Right forelimb (tissue), 1 donor: ENCODE results near the gene HSPBP1.

Experiments
- DNase-seq: peaks from one replicate; pipeline ENCODE4 v3.0.0-alpha.2; 2018

The HSPBP1 gene

DNA sequence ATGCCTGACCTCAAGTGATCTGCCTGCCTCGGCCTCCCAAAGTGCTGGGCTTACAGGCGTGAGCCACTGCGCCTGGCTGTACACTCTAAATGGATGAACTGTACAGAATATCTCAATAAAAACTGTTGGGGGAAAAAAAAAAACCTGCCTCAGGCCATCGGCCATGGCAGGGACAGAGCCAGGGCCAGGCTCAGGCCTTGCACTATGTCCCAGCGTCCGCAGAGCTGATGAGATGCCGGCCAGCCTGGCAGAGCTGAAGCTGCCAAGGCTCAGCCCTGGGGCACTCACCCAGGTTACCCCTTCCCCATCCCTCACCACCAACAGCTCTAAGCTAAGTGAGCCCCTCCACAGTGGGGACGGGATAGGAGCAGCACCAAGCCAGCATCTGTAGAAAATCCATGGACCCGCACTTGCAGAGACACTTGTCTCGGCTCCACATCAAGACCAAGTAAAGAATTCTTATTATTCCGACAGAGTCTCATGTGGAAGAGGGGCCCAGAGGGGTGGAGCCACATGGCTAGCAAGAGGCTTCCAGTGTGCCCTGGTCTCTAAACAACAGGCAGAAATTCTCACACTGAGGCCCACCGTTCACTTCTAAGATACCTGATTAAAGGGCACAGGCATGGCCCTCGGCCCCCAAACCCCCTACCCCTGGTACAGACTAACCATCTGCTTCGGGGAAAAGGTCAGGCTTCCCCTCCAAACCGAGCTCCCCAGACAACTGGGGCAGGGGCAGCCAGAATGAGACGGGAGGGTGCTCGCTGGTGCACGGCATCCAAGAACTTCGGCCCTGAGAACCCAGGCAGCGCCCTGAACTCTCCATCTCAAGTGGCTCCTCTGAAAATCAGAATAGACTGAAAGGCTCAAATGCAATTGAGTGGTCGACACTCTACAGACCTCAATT is 26.9 kb downstream of the HSPBP1 start:
- DNase-seq: no peak

DNA sequence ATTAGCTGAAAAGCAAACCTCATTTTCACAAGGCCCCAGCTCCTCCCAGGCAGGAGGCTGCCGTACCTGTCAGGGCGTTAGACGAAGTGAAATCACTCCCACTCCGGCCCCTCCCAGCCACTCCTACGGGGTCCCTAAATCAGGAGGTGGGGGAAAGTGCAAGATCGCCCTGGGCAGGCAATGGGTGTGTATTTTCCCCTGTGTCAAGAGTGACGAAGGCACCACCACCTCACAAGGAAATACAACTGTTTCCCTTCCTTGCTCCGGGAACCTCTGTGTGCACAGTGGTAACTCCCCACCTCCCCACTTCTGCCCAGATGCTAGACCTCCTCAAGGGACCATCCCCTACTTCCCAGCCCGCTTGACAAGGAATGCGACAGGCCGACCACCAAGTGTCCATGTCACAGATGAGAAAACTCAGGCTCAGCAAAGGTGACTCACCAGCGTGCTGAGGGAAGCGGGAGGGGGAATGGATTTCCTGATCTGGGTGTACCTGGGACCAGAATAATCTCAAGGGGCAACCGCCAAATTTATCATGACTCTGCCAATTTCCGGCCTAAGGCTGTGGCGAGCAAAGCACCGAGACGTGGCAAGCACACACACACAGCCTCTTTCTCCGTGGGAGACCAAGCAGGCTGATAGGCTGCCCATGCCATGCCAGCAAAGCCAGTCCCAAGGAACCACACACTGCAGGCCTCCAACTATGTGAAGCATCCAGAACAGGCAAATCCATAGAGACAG is 28.4 kb downstream of the HSPBP1 start:
- DNase-seq: no peak

DNA sequence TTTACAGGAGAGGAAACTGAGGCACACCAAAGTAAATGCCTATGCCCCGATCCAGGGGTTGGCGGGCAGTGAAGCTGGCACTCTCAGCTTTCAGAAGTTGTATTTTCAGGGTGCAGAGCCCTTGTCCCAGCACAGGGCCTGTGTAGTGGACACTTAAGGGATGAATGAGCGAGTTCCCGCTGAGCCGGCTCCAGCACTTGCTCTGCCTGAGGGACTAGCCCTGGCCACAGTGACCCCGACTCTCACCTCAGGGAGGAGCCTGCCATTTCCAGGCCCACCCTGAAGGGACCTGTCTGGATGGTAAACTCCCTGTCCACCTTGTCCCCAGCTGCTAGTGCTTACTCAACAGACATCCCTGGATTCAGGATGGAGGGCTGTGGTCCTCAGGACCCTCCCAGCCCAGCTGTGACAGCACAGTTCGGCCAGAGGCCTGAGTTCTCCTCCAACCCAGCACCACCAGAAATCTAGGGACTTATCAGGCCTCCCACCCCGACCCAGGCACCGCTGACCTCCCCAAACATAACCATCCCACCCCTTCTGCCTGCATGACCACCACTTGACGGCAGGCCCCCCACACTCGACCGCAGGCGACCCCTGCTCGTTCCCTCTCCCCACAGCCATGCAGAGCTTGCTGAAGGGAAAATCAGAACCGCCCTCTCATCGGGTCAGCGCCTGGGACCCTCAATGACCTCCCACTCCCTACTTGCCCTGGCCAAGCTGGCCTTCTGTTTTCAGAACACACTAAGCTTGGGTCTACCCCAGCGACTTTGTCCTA is 29.5 kb downstream of the HSPBP1 start:
- no peak for DNase-seq

GRCh38 chr19:55249841-55250240 is 30.1 kb downstream of the HSPBP1 start:
- no peak for DNase-seq

GRCh38 chr19:55248704-55249103 is 31.2 kb downstream of the HSPBP1 start:
- no peak for DNase-seq

- no peak for DNase-seq
These were observed 31.7 kb downstream of the HSPBP1 start for GRCh38 chr19:55248166-55248675.

GRCh38 chr19:55247621-55248099 is 32.2 kb downstream of the HSPBP1 start:
- peak; percentile 63 for DNase-seq

DNA sequence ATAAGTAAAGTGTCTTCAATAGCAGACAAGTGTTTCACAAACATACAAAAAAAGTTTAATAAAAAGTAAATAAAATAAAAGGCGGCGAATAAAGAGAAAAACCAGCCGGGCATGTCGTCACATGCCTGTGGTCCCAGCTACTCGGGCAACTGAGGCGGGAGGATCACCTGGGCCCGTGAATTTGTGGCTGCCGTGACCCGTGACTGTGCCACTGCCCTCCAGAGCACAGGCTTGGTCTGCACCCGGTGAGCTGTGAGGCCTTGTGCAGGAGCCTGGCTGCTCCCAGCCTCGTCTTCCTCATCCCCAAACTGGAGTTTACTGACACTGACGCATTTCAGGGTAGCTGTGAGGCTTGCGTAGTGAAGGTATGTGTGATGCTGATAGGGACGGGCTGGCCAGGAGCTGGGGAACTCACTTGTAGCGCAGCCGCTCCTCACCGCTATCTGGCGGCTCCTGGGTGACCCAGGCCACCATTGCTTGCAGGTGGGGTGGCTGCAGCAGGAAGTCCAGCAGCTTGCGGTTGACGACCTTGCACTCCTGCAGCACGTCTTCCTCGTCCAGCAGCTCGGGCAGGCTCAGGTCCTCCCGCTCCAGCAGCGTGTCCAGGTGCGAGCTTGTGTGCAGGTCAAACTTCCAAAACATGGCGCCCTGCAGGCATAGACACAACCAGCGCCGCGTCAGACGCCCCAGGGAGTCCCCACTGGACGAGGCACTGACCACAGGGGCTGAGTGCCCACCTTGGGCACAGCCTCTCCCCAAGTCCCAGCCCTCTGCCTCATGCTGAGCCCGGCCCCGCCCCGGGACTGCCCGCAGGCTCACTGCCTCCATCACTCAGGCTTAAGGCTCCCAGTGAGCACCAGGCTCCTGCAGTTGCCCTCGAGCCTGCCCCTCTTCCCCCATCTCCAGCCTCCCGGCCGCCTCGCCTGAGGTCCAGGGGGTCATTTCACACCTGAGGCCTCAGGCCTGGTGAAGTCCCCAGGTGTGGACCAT is 33.2 kb downstream of the HSPBP1 start:
- DNase-seq: no peak

GRCh38 chr19:55245236-55245904 is 34.5 kb downstream of the HSPBP1 start:
- DNase-seq: no peak

DNA sequence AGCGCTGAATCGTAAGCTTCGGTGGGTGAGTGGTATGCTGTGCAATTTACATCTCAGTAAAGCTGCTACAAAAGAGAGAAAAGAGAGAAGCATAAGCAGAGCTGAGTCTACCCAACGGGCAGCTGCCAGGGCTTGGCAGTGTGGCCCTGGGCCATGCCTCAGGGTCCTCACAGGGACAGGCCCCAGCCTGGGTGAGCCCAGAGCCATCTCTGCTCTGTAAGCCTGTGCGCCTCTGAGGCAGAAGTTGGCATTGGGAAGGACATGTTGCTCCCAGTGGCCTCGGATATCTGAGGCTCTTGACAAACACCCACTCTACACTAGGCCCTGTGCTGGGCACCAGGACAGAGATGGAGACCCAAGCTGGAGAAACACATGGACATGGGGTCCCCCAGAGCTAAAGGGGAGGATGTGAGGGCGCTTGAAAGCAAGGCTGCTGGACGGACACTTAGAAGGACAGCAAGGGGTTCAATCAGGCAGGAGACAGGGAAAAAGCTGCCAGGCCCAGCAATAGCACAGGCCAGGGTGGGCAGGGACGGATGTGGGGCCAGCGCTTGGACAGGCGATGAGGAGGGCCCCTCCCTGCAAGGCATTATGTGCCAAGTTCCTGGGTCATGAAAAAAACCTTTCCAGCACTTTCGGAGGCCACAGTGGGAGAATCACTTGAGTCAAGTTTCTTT is 35.8 kb downstream of the HSPBP1 start:
- DNase-seq: no peak

DNA sequence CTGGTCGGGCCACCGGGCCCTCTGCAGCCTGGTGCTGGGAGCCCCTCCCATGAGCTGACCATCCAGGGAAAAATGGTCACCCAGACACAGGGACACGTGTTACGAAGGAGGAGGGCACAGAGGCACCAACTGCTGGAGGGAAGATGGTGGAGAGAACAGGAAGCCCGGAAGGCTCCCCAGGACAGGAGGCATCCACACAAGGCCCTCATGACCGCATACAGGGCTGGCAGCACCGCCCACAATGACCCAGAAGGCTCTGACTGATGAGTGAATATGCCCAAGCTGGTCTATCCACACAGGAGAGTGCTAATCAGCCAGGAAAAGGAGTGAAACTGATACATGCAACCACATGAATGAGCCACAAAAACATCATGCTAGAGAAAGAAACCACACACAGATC is 37.4 kb downstream of the HSPBP1 start:
- DNase-seq: no peak

- DNase-seq: no peak
These were observed 37.9 kb downstream of the HSPBP1 start for GRCh38 chr19:55241935-55242464.

GRCh38 chr19:55241143-55241934 is 38.6 kb downstream of the HSPBP1 start:
- DNase-seq: no peak

DNA sequence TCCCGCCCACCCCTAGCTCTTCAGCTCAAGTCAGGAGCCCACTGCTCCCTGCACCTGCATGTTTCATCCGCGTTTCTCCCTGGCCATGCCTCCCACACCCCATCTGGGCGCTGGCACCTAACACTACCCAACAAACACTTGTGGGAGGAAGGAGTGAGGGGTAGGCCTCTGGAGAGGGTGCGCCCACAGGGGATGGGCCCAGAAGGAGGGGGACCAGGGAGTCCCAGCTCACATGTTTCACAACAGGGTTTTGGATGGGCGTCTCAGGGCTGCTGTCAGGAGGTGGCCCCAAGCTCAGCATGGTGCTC is 39.2 kb downstream of the HSPBP1 start:
- no peak for DNase-seq

- no peak for DNase-seq
These were observed 40.9 kb downstream of the HSPBP1 start for GRCh38 chr19:55239004-55239403.

- no peak for DNase-seq
These were observed 41.9 kb downstream of the HSPBP1 start for GRCh38 chr19:55238030-55238429.

DNA sequence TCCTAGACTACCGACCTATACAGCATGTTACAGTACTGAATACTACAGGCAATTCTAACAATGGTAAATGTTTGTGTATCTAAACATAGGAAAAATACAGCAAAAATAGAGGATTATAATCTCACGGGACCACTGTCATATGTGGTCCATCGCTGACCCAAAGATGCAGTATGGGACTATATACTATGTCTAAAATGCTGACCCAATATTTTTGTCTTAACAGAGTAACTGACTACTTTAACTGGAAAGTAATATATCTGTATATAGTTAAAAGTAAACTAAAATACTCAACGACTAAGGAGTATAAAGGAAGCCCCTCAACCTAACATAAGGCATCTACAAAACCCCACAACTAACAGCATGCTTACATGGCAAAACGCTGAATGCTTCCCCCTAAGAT is 46.9 kb downstream of the HSPBP1 start:
- no peak for DNase-seq

DNA sequence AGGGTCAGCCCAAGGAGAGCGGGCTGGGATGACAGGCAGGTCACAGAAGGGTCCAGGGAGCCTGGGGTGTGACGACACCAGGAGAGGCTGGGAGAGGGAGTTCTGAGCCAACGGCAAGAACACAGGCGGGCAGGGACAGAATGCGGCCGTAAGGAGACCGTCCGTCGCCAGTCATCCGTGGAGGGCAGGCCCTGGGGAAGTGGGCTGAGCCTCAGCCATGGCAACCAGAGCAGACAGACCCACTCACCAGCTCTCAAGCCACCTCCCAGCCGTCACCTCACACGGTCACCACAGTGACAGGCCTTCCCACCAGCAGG is 47.7 kb downstream of the HSPBP1 start:
- DNase-seq: no peak

GRCh38 chr19:55231391-55232285 is 48.3 kb downstream of the HSPBP1 start:
- DNase-seq: no peak
